ENCODE data around the gene RMDN3. TPM values are rescaled to one million over a fixed set of nuclear protein-coding genes. Genes with fewer than 3 reads are reported as not detected.

RMDN3 gene
- total and polyA plus RNA-seq, 2 of the 13 experiments (the other 11 are each of a cell fraction or from before 2014, with no cell fraction given): 16.8 to 19.5 TPM

- TF ChIP-seq ZNF280D (CRISPR knock-in tag; IDR thresholded peaks at IDR 0.05): peak; percentile 66
- peak; percentile 26; the same call in 1 of the 2 replicates for TF ChIP-seq ZNF136 (CRISPR knock-in tag; IDR thresholded peaks at IDR 0.05; ENCODE audit: low read depth)
- TF ChIP-seq BORCS8-MEF2B (CRISPR knock-in tag; IDR thresholded peaks at IDR 0.05): peak; percentile 88
- TF ChIP-seq SALL1 (CRISPR knock-in tag; IDR thresholded peaks at IDR 0.05): peak; percentile 60
- peak; percentile 85 for TF ChIP-seq ZNF781 (CRISPR knock-in tag; IDR thresholded peaks at IDR 0.05; ENCODE audit: borderline replicate concordance, not compliant biosample characterization)
- no peak for TF ChIP-seq ZNF282 (IDR thresholded peaks at IDR 0.05; ENCODE audit: partially characterized antibody)
- no peak for TF ChIP-seq MATR3 (CRISPR knock-in tag; IDR thresholded peaks at IDR 0.05)
- TF ChIP-seq SP4 (CRISPR knock-in tag; IDR thresholded peaks at IDR 0.05): no peak
- TF ChIP-seq HINFP (CRISPR knock-in tag; IDR thresholded peaks at IDR 0.05; ENCODE audit: low read depth): no peak
- no peak for TF ChIP-seq RNF219 (CRISPR knock-in tag; IDR thresholded peaks at IDR 0.05)
- peak; percentile 32; the same call in 1 of the 2 replicates for TF ChIP-seq MXD1 (CRISPR knock-in tag; IDR thresholded peaks at IDR 0.05)
- peak; percentile 71 for TF ChIP-seq ZBTB34 (CRISPR knock-in tag; IDR thresholded peaks at IDR 0.05)
- no peak for TF ChIP-seq XBP1 (CRISPR knock-in tag; IDR thresholded peaks at IDR 0.05)
- no peak for TF ChIP-seq ETV5 (CRISPR knock-in tag; IDR thresholded peaks at IDR 0.05; ENCODE audit: borderline replicate concordance)
- TF ChIP-seq BRCA1 (CRISPR knock-in tag; IDR thresholded peaks at IDR 0.05): peak; percentile 34; the same call in 1 of the 2 replicates
- TF ChIP-seq ZNF256 (CRISPR knock-in tag; conservative IDR thresholded peaks at IDR 0.05): no peak; the same call in 1 of the 2 replicates
- TF ChIP-seq ATF4 (CRISPR knock-in tag; IDR thresholded peaks at IDR 0.05): no peak; a peak in 1 of 4 replicates
- peak; percentile 28; the same call in 1 of the 2 replicates for TF ChIP-seq ZNF616 (CRISPR knock-in tag; IDR thresholded peaks at IDR 0.05; ENCODE audit: low read depth)
Measured at GRCh38 chr15:40762919-40763800, 8.1 kb upstream of the RMDN3 start (continued).

Measured in HepG2 (cell line).